Smooth muscle cell (in vitro differentiated cells): Measurements from ENCODE around the gene STOML1. TPM values are rescaled to one million over a fixed set of nuclear protein-coding genes. Genes with fewer than 3 reads are reported as not detected.

ENCODE experiments used
- DNase-seq: peaks from one replicate; lab custom pipeline; 2025; ENCODE audit not compliant: unreplicated experiment; lab: John Stamatoyannopoulos, UW
- H2AFZ ChIP-seq: fragments of 200-600 bp; sonication (generic); 2 replicates; pipeline ENCODE4 v1.6.0; 2016; ENCODE audit warnings: antibody characterized with exemption, low read depth, mild to moderate bottlenecking
- H3F3A ChIP-seq: fragments of 200-600 bp; sonication (generic); 2 replicates; pipeline ENCODE4 v1.6.0; 2017; ENCODE audit warnings: antibody characterized with exemption, low read depth
- H3K27ac ChIP-seq: fragments of 200-600 bp; sonication (generic); 2 replicates; pipeline ENCODE4 v1.5.1; 2016; ENCODE audit warnings: low read depth, mild to moderate bottlenecking
- H3K27me3 ChIP-seq: fragments of 200-600 bp; sonication (generic); 2 replicates; pipeline ENCODE4 v1.6.1; 2016; ENCODE audit warnings: low read depth, mild to moderate bottlenecking
- H3K36me3 ChIP-seq: fragments of 200-600 bp; sonication (generic); 2 replicates; pipeline ENCODE4 v1.5.1; 2016; ENCODE audit warnings: low read depth
- H3K4me1 ChIP-seq: fragments of 200-600 bp; sonication (generic); 2 replicates; pipeline ENCODE4 v1.5.1; 2016; ENCODE audit warnings: low read depth
- H3K4me2 ChIP-seq: fragments of 200-600 bp; sonication (generic); 2 replicates; pipeline ENCODE4 v1.6.0; 2016; ENCODE audit warnings: mild to moderate bottlenecking
- H3K4me3 ChIP-seq: fragments of 200-600 bp; sonication (generic); 2 replicates; pipeline ENCODE4 v1.5.1; 2016; ENCODE audit warnings: mild to moderate bottlenecking
- H3K79me2 ChIP-seq: fragments of 200-600 bp; sonication (generic); 2 replicates; pipeline ENCODE4 v1.6.0; 2016; ENCODE audit warnings: low read depth, mild to moderate bottlenecking
- H3K9ac ChIP-seq: fragments of 200-600 bp; sonication (generic); 2 replicates; pipeline ENCODE4 v1.6.0; 2016; ENCODE audit warnings: low read depth
- H3K9me3 ChIP-seq: fragments of 200-600 bp; sonication (generic); replicated peaks from 2 replicates; pipeline ENCODE4 v1.5.1; 2016; ENCODE audit warnings: low read depth
- H4K20me1 ChIP-seq: fragments of 200-600 bp; sonication (generic); 2 replicates; pipeline ENCODE4 v1.6.0; 2016; ENCODE audit warnings: low read depth
- WGBS: methylation state at CpG from one replicate; pipeline ENCODE4 v1.1.7; 2016; ENCODE audit warnings: low lambda C conversion rate; 5-methylcytosine and 5-hydroxymethylcytosine counted together
- polyA plus RNA-seq: library from polyadenylated mRNA; unstranded; fragments of >200 nt; fragmentation: Nextera tagmentation; extraction: Ambion mirVana; gene quantifications from 2 replicates; pipeline ENCODE4 v1.2.1, GENCODE V29; 2016
- total RNA-seq: library from RNA; depleted of rRNA; stranded (reverse); fragments of >200 nt; gene quantifications from 2 replicates; pipeline ENCODE4 v1.2.3, GENCODE V29; 2014
- TF ChIP-seq, protein P1 (sequence below): fragments of 200-600 bp; sonication (generic); IDR thresholded peaks from 2 replicates; pipeline ENCODE4 v1.5.1; 2017; ENCODE audit warnings: borderline replicate concordance, mild to moderate bottlenecking, antibody characterized with exemption; ENCODE audit not compliant: insufficient read depth, poor library complexity, severe bottlenecking

The STOML1 gene
- total and polyA plus RNA-seq, 2 experiments from 2014 or later: 12.4 to 27.5 TPM

DNA sequence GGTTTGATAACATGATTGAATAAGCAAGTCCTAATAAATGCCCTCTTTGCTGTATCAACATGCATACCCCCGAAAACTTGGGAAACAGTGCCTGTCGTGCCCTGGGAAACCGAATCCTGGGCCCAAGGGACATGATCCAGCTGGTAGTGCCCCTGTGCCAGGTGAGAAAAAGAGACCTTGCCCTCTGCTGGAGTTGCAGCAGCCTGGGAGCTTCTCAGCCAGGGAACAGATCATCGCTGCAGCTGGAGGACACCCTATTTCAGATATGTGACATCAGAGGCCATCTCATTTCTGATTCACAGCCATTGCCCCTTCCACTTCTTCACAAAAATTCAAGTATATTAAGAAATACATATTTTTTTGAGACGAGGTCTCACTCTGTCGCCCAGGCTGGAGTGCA, 32.3 kb downstream of the STOML1 start:
- peak overlapping the region; percentile 13 for H3K27ac ChIP-seq
- TF ChIP-seq, protein P1, sequence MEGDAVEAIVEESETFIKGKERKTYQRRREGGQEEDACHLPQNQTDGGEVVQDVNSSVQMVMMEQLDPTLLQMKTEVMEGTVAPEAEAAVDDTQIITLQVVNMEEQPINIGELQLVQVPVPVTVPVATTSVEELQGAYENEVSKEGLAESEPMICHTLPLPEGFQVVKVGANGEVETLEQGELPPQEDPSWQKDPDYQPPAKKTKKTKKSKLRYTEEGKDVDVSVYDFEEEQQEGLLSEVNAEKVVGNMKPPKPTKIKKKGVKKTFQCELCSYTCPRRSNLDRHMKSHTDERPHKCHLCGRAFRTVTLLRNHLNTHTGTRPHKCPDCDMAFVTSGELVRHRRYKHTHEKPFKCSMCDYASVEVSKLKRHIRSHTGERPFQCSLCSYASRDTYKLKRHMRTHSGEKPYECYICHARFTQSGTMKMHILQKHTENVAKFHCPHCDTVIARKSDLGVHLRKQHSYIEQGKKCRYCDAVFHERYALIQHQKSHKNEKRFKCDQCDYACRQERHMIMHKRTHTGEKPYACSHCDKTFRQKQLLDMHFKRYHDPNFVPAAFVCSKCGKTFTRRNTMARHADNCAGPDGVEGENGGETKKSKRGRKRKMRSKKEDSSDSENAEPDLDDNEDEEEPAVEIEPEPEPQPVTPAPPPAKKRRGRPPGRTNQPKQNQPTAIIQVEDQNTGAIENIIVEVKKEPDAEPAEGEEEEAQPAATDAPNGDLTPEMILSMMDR: no peak
- H3K79me2 ChIP-seq: no peaks in the 10 kb centered on the region
- no peak overlapping the region for H3K4me2 ChIP-seq
- no peak overlapping the region for H3K9ac ChIP-seq
- H4K20me1 ChIP-seq: no peaks in the 10 kb centered on the region
- H3K4me3 ChIP-seq: no peak overlapping the region
- 86% methylated on average over 6 of the region's 6 CpGs for WGBS
- no peak overlapping the region for H2AFZ ChIP-seq
- no peaks in the 10 kb centered on the region for H3K9me3 ChIP-seq
- no peaks in the 10 kb centered on the region for H3K4me1 ChIP-seq
- H3K36me3 ChIP-seq: no peaks in the 10 kb centered on the region
- H3K27me3 ChIP-seq: no peaks in the 10 kb centered on the region
- no peaks in the 10 kb centered on the region for H3F3A ChIP-seq
- no peak for DNase-seq

DNA sequence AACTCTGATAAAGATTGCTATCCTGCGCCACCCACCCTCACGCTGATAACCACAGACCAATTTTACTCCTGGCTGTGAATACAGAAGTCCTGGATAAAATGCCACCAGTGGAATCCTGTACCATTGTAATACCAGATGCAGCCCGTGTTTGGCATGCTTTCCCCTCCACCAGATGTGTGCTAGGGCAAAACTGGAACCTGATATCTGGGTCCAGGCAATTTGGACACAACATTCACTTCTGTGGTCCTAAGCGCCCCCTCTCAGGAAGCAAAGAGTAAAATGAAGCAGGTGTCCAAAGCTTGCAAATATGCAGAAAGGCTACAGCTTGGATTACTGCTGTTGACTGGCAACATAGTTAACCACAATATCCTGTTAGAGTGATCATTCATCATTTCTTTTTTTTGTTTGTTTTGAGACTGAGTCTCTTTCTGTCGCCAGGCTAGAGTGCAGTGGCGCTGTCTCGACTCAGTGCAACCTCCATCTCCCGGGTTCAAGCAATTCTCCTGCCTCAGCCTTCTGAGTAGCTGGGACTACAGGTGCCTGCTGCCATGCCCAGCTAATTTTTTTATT, 33.0 kb downstream of the STOML1 start:
- Histone ChIP-seq H4K20me1 (no peaks in the 10 kb centered on the region), H3K79me2 (no peaks in the 10 kb centered on the region), H3K27me3 (no peaks in the 10 kb centered on the region), H3K4me3 (no peak overlapping the region), H3K4me1 (no peaks in the 10 kb centered on the region), H2AFZ (no peak overlapping the region), H3K9me3 (no peaks in the 10 kb centered on the region), H3F3A (no peaks in the 10 kb centered on the region), H3K27ac (no peak overlapping the region), H3K9ac (no peak overlapping the region), H3K36me3 (no peaks in the 10 kb centered on the region), H3K4me2 (no peak overlapping the region)
- TF ChIP-seq, protein P1: no peak
- no peak for DNase-seq
- 82% methylated on average over 8 of the region's 8 CpGs for WGBS

DNA sequence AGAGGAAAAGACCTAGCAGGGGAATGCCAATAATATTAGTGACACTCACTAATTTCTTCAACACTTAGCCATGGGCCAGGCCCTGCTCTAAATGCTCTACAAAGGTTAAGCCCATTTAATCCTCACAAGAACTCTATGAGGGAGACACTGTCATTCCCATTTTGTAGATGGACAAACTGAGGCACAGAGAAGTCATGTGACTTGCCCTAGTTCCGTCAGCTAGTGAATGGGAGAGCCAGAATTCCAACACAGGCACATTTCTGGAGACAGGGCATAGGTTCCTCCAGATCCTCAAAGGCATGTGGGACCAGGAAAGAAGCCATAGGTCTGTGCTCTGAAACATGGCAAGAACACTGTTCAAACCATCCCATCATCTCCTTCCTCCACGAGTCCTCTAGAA, 34.3 kb downstream of the STOML1 start:
- Histone ChIP-seq H3K27me3 (no peaks in the 10 kb centered on the region), H3F3A (no peaks in the 10 kb centered on the region), H3K4me1 (no peaks in the 10 kb centered on the region), H2AFZ (no peak overlapping the region), H3K4me2 (no peak overlapping the region), H3K4me3 (no peak overlapping the region), H4K20me1 (no peaks in the 10 kb centered on the region), H3K9ac (no peak overlapping the region), H3K79me2 (no peaks in the 10 kb centered on the region), H3K27ac (peak overlapping the region; percentile 36), H3K9me3 (no peaks in the 10 kb centered on the region), H3K36me3 (no peaks in the 10 kb centered on the region)
- DNase-seq: no peak
- TF ChIP-seq, protein P1: no peak
- WGBS: 91% methylated on average over 2 of the region's 2 CpGs

DNA sequence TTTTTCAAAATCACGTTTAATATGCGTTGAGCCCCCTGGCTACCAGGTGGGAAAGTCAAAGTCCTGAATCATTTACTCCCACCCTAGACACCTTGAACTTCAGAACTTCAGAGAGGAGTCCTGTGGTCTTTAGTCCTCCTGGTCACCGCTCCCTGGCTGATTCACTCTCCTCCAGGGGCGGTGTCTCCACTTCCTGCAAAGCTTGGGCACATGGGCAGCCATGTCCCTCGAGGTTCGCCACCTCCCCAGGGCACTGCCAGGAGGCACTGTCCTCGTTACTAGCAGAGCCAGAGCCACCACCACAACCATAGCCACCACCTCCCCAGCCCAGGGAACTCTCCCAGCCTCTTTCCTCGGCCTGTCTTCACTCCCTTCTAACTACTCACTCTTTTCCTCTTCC, 34.8 kb downstream of the STOML1 start:
- WGBS: 93% methylated on average over 8 of the region's 8 CpGs
- H3K4me3 ChIP-seq: no peak overlapping the region
- no peak for DNase-seq
- peak overlapping the region; percentile 36 for H3K27ac ChIP-seq
- H3K79me2 ChIP-seq: no peaks in the 10 kb centered on the region
- no peak overlapping the region for H3K4me2 ChIP-seq
- H3F3A ChIP-seq: no peaks in the 10 kb centered on the region
- H3K4me1 ChIP-seq: no peaks in the 10 kb centered on the region
- no peaks in the 10 kb centered on the region for H4K20me1 ChIP-seq
- no peaks in the 10 kb centered on the region for H3K36me3 ChIP-seq
- no peaks in the 10 kb centered on the region for H3K27me3 ChIP-seq
- H2AFZ ChIP-seq: no peak overlapping the region
- no peak overlapping the region for H3K9ac ChIP-seq
- no peaks in the 10 kb centered on the region for H3K9me3 ChIP-seq
- TF ChIP-seq, protein P1: no peak
